Muscle layer of colon (tissue), 2 donors: ENCODE data around the gene ULBP1.
"Not testable (repeated sequence)": the region's sequence is repeated elsewhere in the genome, so short reads cannot be mapped to it uniquely, and the experiment has no call there.

Experiments
- H3K27ac ChIP-seq: one replicate; pipeline ENCODE4 v1.7.0; 2013; ENCODE audit warnings: low read depth, mild to moderate bottlenecking, low read length, moderate library complexity
- H3K27me3 ChIP-seq, 2 donors: one replicate each; pipeline ENCODE4 v1.7.0; 2013; ENCODE audit warnings: low read length in 2 of 2, mild to moderate bottlenecking in 2 of 2; ENCODE audit not compliant: insufficient read depth in 2 of 2, control insufficient read depth in 1 of 2
- H3K36me3 ChIP-seq: one replicate; pipeline ENCODE4 v1.7.0; 2013; ENCODE audit warnings: mild to moderate bottlenecking, low read length; ENCODE audit not compliant: insufficient read depth
- H3K4me1 ChIP-seq: one replicate; pipeline ENCODE4 v1.7.0; 2013; ENCODE audit warnings: mild to moderate bottlenecking, low read length; ENCODE audit not compliant: insufficient read depth
- H3K4me3 ChIP-seq, 2 donors: one replicate each; pipeline ENCODE4 v1.7.0; 2013; ENCODE audit warnings: low read length in 2 of 2, low read depth in 1 of 2, mild to moderate bottlenecking in 1 of 2, moderate library complexity in 1 of 2
- H3K9ac ChIP-seq: one replicate; pipeline ENCODE4 v1.7.0; 2013; ENCODE audit warnings: low read length
- H3K9me3 ChIP-seq: one replicate; pipeline ENCODE4 v1.7.0; 2013; ENCODE audit warnings: mild to moderate bottlenecking, low read length
- donor health status: abdominal sarcoma.
- donor health status: Adenocarcinoma of cecum.

Gene ULBP1, protein sequence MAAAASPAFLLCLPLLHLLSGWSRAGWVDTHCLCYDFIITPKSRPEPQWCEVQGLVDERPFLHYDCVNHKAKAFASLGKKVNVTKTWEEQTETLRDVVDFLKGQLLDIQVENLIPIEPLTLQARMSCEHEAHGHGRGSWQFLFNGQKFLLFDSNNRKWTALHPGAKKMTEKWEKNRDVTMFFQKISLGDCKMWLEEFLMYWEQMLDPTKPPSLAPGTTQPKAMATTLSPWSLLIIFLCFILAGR

GRCh38 chr6:149963462-149964307, at the start of gene ULBP1:
Gene ULBP1 (plus strand): TSS chr6:149963943. CDS start chr6:149964050, 107 bp downstream.
- Histone ChIP-seq H3K9ac (no peak within 1 kb of the TSS), H3K9me3 (no peaks in the 10 kb centered on the region), H3K36me3 (no peaks in the 10 kb centered on the region), H3K27me3 (peaks cover 45 to 67% of the 10 kb centered on the region in 2 donors), H3K4me3 (peak within 1 kb of the TSS; percentile 32 to 41), H3K27ac (no peak within 1 kb of the TSS), H3K4me1 (peaks cover 13% of the 10 kb centered on the region)

DNA sequence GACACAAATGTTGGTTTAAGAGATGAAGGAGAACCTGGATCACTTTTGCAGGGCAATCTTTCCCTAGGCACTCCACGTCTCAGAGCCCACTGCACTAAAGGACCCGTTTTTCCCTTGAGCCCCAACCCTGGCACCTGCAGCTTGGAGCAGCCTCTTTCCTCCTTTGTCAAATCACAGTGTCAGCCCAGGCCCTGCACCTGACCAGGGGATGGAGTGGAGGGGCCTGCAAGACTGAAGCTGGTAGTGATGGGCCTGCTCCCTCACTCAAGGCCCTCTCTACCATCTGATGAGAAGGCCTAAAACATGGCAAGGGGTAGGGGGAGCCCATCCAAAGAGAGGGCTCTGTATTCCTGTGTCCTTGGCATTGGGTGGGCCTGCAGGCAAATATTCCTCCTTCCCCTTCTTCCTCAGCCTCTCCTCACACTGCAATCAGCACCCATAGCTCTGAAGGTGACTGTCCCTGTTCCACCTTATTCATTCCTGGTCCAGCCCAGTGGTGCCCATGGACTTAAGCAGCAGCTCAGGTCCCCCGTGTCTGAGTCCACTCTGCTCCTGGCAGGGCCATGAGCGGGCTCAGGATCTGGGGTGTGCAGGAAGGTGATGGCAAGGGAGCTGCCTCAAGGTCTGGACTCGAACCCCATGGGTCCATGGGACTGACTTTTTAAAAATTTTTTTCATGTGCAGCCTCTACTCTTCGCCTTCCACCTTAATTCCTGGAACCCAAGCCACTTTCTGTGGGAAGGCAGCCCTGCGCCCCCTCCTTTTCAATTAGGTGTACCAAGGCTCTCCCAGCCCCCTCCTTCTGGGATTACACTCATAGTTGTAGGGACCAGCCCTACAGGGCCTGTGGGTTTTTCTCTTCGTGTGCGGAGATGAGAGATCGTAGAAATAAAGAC, 47.5 kb upstream of the ULBP1 start:
- Histone ChIP-seq H3K27ac (no peak overlapping the region), H3K4me3 (no peak overlapping the region), H3K36me3 (no peaks in the 10 kb centered on the region), H3K9ac (no peak overlapping the region), H3K9me3 (no peaks in the 10 kb centered on the region), H3K4me1 (no peaks in the 10 kb centered on the region), H3K27me3 (no peaks in the 10 kb centered on the region)

DNA sequence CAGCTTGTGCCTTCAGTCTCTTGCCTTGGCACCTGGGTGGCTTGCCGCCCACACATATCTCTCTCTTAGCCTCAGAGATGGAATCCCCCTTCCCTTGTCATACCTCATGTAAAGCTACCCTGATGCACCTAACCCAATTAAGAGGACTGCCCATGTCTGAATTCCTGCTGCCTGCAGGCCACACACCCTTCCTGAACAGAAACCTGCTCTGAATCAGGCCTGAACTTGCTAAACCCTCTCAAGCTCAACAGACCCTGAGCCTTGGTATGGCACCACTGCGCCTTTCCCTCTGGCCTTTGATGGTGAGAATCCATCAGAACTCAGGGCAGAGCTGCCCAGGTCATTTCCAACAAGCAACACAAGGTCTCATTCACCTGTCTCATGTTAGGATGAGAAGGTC, 46.1 kb upstream of the ULBP1 start:
- H3K27ac ChIP-seq: no peak overlapping the region
- no peaks in the 10 kb centered on the region for H3K36me3 ChIP-seq
- no peak overlapping the region for H3K4me3 ChIP-seq
- no peak overlapping the region for H3K9ac ChIP-seq
- no peaks in the 10 kb centered on the region for H3K9me3 ChIP-seq
- H3K4me1 ChIP-seq: peaks cover 5% of the 10 kb centered on the region
- H3K27me3 ChIP-seq: peaks cover 0 to 5% of the 10 kb centered on the region in 2 donors

DNA sequence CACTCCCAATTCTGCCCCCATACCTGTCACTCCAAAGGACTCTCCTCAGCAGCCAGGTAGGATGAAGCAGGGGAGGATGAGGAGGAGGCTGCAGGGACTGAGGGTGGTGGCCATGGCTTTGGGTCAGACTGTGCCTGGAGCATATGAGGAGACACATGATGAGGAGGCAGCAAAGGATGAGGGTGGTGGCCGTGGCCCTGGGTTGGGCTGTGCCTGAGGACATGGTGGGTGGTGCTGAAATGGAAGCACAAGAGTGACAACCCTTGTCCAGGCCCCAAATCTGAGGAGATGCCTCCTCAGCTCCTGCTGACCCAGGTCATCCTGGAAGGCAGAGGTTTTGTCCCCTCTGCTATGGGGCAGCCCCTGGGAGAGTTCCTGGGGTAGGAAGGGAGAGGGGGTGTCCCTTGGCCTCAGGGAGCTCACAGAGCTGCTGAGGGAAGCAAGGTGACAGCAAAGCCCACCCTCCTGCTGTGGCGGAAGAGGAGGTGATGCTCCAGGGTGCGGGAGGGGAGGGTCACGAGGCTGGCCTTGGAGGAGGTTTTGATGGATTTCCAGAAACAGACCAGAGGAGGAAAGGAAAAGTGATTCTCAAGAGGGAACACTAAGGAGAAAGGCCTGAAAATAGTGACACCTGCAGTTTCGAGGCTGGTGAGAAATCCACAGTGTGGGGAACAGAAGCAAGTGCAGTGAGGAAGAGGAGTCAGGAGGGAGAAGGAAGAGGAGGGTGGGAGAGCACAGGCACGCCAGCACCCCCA, 45.4 kb upstream of the ULBP1 start:
- Histone ChIP-seq H3K36me3 (no peaks in the 10 kb centered on the region), H3K4me1 (peaks cover 5% of the 10 kb centered on the region), H3K9ac (no peak overlapping the region), H3K27ac (no peak overlapping the region), H3K4me3 (no peak overlapping the region), H3K9me3 (no peaks in the 10 kb centered on the region), H3K27me3 (peaks cover 0 to 8% of the 10 kb centered on the region in 2 donors)

- not testable (repeated sequence) for H3K4me3 ChIP-seq, H3K4me1 ChIP-seq, H3K27ac ChIP-seq, H3K9me3 ChIP-seq, H3K9ac ChIP-seq, H3K36me3 ChIP-seq
- H3K27me3 ChIP-seq: peaks cover 3 to 17% of the 10 kb centered on the region in 2 donors
Observed at GRCh38 chr6:149919126-149919833, 44.5 kb upstream of the ULBP1 start.

DNA sequence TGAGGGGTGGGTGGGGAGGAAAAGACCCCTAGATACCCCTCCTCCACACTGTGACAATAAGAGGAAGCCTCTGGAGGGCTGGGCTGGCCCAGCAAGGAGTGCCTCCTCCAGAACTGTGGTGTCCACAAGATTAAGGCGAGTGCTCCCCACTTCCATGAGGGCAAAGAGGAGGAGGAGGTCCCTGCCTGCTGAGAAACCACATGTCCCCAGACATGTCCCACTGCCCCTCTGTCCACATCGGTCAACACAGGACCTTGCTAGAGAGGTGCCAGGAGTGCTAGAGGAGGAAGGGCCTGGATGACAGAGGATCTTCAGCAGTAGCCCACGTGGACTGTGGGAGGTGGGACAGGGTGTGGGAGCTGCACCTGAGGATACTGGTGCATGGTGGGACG, 43.9 kb upstream of the ULBP1 start:
- Histone ChIP-seq H3K4me3 (no peak overlapping the region), H3K9me3 (no peaks in the 10 kb centered on the region), H3K27ac (no peak overlapping the region), H3K27me3 (peaks cover 7 to 18% of the 10 kb centered on the region in 2 donors), H3K36me3 (no peaks in the 10 kb centered on the region), H3K9ac (no peak overlapping the region), H3K4me1 (peaks cover 5% of the 10 kb centered on the region)

DNA sequence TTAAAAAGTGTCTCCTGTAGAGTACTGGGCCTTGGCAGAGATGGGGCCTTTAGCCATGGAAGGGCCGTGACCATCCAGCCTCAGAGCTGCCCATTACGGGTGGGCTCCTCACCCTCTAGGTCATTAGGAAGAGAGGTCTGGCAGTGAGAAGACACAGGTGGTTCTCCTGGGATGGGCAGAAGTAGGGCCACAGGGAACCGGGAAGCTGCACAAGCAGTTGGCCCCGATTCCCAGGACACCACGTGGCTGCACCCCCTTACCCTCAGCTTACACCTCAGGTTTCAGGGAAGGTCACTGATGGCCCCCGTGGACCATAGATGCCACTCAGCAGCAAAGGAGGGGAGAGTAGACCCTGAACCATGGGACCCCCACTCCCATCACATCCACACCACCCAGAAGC, 42.4 kb upstream of the ULBP1 start:
- Histone ChIP-seq H3K27ac (no peak overlapping the region), H3K27me3 (peaks cover 10 to 18% of the 10 kb centered on the region in 2 donors), H3K36me3 (no peaks in the 10 kb centered on the region), H3K4me1 (peaks cover 5% of the 10 kb centered on the region), H3K9me3 (no peaks in the 10 kb centered on the region), H3K9ac (no peak overlapping the region), H3K4me3 (no peak overlapping the region)

- not testable (repeated sequence) for H3K4me1 ChIP-seq, H3K9me3 ChIP-seq, H3K27ac ChIP-seq, H3K36me3 ChIP-seq, H3K4me3 ChIP-seq, H3K9ac ChIP-seq
- peaks cover 10 to 18% of the 10 kb centered on the region in 2 donors for H3K27me3 ChIP-seq
Observed at GRCh38 chr6:149922091-149922490, 41.7 kb upstream of the ULBP1 start.

- Histone ChIP-seq H3K4me1 (peaks cover 5% of the 10 kb centered on the region), H3K9ac (no peak within 1 kb of the TSS), H3K27ac (no peak within 1 kb of the TSS), H3K27me3 (peaks cover 10 to 18% of the 10 kb centered on the region in 2 donors), H3K4me3 (peak within 1 kb of the TSS; percentile 65 to 71), H3K36me3 (no peaks in the 10 kb centered on the region), H3K9me3 (no peaks in the 10 kb centered on the region)
Observed at GRCh38 chr6:149922642-149923326, 41.0 kb upstream of the ULBP1 start, which contains the start of gene RAET1G. Gene RAET1G (minus strand): TSS chr6:149923121. CDS start chr6:149923010, 111 bp downstream.
